Articular chondrocyte of knee joint (primary cell): ENCODE measurements around the gene OR4C45. TPM values are rescaled to one million over a fixed set of nuclear protein-coding genes. Genes with fewer than 3 reads are reported as not detected.

Source experiments
- total RNA-seq: library from RNA; depleted of rRNA; stranded (reverse); fragments of >200 nt; gene quantifications from 2 replicates; pipeline ENCODE4 v1.2.3, GENCODE V29; 2012

OR4C45 gene
- total RNA-seq = not detected in 2 replicates

GRCh38 chr11:50032574-50032973 is at the start of gene OR4C45:
TSS of gene OR4C45 (plus strand) at chr11:50032874.

Other genes with a start within 250 kb of the OR4C45 start
- gene OR4C13, start 80.5 kb upstream of the OR4C45 start, total RNA-seq = not detected in 2 replicates
- gene OR4C12, start 50.3 kb upstream of the OR4C45 start, total RNA-seq = not detected in 2 replicates